HG03139 (cell line): ENCODE measurements around the gene ZMIZ1.

Experiments
- ATAC-seq: cut with Tn5 transposase; IDR thresholded peaks from one replicate; pipeline ENCODE4 v1.9.1; 2021; ENCODE audit not compliant: unreplicated experiment

Gene ZMIZ1

GRCh38 chr10:79148452-79149344 lies 79.9 kb downstream of the ZMIZ1 start:
- no peak for ATAC-seq

- no peak for ATAC-seq
These were observed 80.5 kb downstream of the ZMIZ1 start for GRCh38 chr10:79149345-79149661.

GRCh38 chr10:79149662-79150443 lies 81.1 kb downstream of the ZMIZ1 start:
- peak; percentile 79 for ATAC-seq

GRCh38 chr10:79150444-79150754 lies 81.6 kb downstream of the ZMIZ1 start:
- ATAC-seq: no peak

GRCh38 chr10:79152423-79152817 lies 83.7 kb downstream of the ZMIZ1 start:
- ATAC-seq: no peak

GRCh38 chr10:79153745-79154144 lies 85.0 kb downstream of the ZMIZ1 start:
- ATAC-seq: no peak

GRCh38 chr10:79155301-79156081 lies 86.7 kb downstream of the ZMIZ1 start:
- ATAC-seq: no peak

- ATAC-seq: no peak
These were observed 87.8 kb downstream of the ZMIZ1 start for GRCh38 chr10:79156334-79157274.

- ATAC-seq: no peak
These were observed 89.2 kb downstream of the ZMIZ1 start for GRCh38 chr10:79158004-79158340.

- ATAC-seq: no peak
These were observed 89.8 kb downstream of the ZMIZ1 start for GRCh38 chr10:79158402-79159097.

GRCh38 chr10:79159141-79159651 lies 90.4 kb downstream of the ZMIZ1 start:
- no peak for ATAC-seq

- no peak for ATAC-seq
These were observed 91.0 kb downstream of the ZMIZ1 start for GRCh38 chr10:79159785-79160184.

- ATAC-seq: no peak
These were observed 91.4 kb downstream of the ZMIZ1 start for GRCh38 chr10:79160191-79160590.

- no peak for ATAC-seq
These were observed 92.8 kb downstream of the ZMIZ1 start for GRCh38 chr10:79161557-79161956.

GRCh38 chr10:79162022-79162421 lies 93.3 kb downstream of the ZMIZ1 start:
- ATAC-seq: no peak

- no peak for ATAC-seq
These were observed 94.3 kb downstream of the ZMIZ1 start for GRCh38 chr10:79162861-79163665.

- ATAC-seq: no peak
These were observed 94.9 kb downstream of the ZMIZ1 start for GRCh38 chr10:79163666-79163975.

- no peak for ATAC-seq
These were observed 95.3 kb downstream of the ZMIZ1 start for GRCh38 chr10:79164075-79164474.

- ATAC-seq: no peak
These were observed 96.5 kb downstream of the ZMIZ1 start for GRCh38 chr10:79165070-79165778.
